Occipital lobe (tissue), 2 donors: ENCODE data around the gene ENO2. TPM values are rescaled to one million over a fixed set of nuclear protein-coding genes. Genes with fewer than 3 reads are reported as not detected.

ENCODE experiments used
- DNase-seq: peaks from one replicate; lab custom pipeline; 2025; lab: John Stamatoyannopoulos, UW
- total RNA-seq: library from RNA; depleted of rRNA; stranded (reverse); fragments of >200 nt; gene quantifications from one replicate; pipeline ENCODE4 v1.2.3, GENCODE V29; 2014

Gene ENO2
- total RNA-seq, 1 donor from 2014 or later = 137 TPM

DNA sequence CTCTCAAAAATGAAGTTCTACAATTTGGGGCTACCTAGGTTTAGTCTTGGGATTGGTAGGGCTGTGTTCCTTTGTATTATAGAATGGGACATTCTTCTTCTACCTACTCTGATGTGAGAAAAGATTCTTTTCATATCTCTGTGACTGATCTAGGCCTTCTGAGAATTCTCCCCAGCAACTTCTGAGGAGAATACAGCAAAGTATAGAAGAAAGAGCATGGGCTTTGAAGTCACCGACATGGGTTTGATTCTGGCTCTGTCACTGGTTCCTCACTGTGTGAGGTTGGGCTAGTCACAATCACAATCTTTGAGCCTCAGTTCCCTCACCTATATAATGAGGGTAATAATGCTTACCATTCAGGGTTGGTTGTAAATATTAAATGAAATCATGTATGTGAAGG lies 18.4 kb downstream of the ENO2 start:
- no peak for DNase-seq

DNA sequence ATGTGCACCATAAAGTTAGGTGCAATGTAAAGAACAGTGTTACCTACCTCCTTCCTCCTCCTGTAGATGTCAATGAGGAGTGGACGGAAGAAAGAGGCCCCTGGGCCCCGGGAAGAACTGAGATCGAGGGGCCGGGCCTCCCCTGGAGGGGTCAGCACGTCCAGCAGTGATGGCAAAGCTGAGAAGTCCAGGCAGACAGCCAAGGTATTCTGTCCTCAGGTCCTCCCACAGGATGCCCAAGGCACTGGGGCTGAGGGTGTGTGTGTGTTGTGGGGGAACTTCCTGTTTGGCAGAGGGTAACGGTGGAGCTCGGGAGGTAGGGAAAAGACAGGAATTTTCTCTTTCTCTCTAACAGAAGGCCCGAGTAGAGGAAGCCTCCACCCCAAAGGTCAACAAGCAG lies 19.7 kb downstream of the ENO2 start:
- DNase-seq = no peak

DNA sequence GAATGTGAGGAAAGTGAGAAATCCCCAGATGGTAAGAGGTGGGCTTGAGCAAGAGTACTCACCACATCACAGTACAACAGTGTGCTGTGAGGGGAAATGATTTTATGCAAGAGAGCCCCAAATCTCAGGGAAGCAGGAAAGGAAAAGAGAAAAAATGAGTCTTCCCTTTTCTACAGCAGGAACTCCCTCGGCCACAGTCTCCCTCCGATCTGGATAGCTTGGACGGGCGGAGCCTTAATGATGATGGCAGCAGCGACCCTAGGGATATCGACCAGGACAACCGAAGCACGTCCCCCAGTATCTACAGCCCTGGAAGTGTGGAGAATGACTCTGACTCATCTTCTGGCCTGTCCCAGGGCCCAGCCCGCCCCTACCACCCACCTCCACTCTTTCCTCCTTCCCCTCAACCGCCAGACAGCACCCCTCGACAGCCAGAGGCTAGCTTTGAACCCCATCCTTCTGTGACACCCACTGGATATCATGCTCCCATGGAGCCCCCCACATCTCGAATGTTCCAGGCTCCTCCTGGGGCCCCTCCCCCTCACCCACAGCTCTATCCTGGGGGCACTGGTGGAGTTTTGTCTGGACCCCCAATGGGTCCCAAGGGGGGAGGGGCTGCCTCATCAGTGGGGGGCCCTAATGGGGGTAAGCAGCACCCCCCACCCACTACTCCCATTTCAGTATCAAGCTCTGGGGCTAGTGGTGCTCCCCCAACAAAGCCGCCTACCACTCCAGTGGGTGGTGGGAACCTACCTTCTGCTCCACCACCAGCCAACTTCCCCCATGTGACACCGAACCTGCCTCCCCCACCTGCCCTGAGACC lies 21.2 kb downstream of the ENO2 start:
- DNase-seq = no peak

DNA sequence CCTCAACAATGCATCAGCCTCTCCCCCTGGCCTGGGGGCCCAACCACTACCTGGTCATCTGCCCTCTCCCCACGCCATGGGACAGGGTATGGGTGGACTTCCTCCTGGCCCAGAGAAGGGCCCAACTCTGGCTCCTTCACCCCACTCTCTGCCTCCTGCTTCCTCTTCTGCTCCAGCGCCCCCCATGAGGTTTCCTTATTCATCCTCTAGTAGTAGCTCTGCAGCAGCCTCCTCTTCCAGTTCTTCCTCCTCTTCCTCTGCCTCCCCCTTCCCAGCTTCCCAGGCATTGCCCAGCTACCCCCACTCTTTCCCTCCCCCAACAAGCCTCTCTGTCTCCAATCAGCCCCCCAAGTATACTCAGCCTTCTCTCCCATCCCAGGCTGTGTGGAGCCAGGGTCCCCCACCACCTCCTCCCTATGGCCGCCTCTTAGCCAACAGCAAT lies 21.8 kb downstream of the ENO2 start:
- DNase-seq = no peak

DNA sequence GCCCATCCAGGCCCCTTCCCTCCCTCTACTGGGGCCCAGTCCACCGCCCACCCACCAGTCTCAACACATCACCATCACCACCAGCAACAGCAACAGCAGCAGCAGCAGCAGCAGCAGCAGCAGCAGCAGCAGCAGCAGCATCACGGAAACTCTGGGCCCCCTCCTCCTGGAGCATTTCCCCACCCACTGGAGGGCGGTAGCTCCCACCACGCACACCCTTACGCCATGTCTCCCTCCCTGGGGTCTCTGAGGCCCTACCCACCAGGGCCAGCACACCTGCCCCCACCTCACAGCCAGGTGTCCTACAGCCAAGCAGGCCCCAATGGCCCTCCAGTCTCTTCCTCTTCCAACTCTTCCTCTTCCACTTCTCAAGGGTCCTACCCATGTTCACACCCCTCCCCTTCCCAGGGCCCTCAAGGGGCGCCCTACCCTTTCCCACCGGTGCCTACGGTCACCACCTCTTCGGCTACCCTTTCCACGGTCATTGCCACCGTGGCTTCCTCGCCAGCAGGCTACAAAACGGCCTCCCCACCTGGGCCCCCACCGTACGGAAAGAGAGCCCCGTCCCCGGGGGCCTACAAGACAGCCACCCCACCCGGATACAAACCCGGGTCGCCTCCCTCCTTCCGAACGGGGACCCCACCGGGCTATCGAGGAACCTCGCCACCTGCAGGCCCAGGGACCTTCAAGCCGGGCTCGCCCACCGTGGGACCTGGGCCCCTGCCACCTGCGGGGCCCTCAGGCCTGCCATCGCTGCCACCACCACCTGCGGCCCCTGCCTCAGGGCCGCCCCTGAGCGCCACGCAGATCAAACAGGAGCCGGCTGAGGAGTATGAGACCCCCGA lies 22.5 kb downstream of the ENO2 start:
- DNase-seq = no peak

DNA sequence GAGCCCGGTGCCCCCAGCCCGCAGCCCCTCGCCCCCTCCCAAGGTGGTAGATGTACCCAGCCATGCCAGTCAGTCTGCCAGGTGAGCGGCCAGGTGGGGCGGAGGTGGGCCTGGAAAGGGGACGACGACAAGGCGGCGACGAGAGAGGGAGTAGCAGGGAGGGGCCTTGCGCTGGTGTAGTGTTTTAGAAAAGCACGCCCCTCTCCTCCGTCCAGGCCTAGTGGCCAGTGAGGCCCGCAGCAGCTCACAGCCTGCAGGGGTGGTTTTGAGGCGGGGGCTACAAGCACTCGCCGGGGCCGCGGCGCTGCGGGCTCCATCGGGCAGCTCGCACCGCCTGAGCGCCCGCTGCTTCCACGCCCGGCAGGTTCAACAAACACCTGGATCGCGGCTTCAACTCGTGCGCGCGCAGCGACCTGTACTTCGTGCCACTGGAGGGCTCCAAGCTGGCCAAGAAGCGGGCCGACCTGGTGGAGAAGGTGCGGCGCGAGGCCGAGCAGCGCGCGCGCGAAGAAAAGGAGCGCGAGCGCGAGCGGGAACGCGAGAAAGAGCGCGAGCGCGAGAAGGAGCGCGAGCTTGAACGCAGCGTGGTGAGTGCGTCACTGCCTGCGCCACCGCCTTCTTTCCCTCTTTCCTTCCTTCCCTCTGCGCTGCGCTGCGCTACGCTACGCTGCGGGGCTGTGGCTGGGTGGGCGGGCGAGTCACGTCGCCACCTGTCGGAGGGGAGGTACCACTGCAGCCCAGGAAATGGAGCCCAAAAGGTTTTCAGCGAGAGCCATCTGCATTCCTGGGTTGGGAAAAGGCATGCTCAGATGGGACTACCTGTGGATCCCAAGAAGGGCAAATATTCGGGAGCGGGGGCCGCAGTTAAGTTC lies 23.3 kb downstream of the ENO2 start:
- DNase-seq = peak; percentile 90

DNA sequence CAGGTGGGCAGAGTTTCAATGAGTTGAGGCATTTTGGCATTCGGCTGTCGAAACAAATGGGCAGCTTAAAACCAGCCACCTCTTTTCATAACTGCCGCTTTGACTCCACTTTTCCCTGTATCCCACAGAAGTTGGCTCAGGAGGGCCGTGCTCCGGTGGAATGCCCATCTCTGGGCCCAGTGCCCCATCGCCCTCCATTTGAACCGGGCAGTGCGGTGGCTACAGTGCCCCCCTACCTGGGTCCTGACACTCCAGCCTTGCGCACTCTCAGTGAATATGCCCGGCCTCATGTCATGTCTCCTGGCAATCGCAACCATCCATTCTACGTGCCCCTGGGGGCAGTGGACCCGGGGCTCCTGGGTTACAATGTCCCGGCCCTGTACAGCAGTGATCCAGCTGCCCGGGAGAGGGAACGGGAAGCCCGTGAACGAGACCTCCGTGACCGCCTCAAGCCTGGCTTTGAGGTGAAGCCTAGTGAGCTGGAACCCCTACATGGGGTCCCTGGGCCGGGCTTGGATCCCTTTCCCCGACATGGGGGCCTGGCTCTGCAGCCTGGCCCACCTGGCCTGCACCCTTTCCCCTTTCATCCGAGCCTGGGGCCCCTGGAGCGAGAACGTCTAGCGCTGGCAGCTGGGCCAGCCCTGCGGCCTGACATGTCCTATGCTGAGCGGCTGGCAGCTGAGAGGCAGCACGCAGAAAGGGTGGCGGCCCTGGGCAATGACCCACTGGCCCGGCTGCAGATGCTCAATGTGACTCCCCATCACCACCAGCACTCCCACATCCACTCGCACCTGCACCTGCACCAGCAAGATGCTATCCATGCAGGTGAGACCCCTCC lies 24.2 kb downstream of the ENO2 start:
- no peak for DNase-seq

DNA sequence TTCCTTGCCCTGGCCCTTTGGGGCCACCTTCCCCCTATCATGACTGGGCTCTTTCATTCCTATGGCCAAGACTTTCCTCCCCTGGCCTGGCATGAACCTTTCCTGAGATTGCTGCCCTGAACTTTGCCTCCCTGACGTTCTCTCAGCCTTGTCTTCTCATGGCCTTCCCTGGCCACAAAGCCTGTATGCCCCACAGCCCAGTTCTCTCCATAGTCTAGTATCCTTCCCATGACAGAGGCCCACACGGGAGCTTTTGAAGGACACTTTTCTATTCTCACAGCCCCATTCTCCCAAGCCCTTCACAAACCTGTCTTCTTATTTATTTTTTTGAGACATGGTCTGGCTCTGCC lies 24.8 kb downstream of the ENO2 start:
- no peak for DNase-seq

DNA sequence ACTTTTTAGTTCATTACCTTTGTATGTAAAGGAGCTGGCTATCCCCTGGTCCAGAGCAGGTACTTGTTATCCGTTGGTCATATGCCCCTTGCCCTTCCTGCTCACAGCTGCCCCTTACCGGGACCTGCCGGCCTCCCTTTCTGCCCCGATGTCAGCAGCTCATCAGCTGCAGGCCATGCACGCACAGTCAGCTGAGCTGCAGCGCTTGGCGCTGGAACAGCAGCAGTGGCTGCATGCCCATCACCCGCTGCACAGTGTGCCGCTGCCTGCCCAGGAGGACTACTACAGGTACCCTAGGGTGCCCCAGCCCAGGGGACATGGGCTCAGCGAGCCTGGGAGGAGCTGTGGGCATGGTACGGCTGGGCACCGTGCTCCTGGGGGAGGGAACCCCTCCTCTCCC lies 26.9 kb downstream of the ENO2 start:
- DNase-seq = no peak

DNA sequence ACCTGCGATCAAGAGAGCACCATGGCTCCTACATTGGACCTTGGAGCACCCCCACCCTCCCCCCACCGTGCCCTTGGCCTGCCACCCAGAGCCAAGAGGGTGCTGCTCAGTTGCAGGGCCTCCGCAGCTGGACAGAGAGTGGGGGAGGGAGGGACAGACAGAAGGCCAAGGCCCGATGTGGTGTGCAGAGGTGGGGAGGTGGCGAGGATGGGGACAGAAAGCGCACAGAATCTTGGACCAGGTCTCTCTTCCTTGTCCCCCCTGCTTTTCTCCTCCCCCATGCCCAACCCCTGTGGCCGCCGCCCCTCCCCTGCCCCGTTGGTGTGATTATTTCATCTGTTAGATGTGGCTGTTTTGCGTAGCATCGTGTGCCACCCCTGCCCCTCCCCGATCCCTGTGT lies 27.4 kb downstream of the ENO2 start:
- DNase-seq = no peak

DNA sequence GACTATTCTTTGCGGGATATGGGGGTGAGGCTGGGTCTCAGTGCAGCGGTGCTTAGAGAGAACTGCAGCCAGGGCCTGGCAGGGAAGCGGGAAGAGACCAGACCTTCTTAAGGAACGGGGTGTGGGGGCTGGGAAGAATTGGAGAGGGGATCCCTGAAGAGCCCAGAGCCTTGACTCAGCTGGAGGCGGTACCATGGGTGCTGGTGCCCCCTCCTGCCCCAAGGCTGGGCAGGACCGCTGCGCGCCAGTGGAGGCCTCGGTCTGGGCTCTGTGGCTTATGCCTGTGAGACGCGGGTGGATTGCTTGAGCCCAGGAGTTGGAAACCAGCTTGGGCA lies 27.9 kb downstream of the ENO2 start:
- DNase-seq = no peak

DNA sequence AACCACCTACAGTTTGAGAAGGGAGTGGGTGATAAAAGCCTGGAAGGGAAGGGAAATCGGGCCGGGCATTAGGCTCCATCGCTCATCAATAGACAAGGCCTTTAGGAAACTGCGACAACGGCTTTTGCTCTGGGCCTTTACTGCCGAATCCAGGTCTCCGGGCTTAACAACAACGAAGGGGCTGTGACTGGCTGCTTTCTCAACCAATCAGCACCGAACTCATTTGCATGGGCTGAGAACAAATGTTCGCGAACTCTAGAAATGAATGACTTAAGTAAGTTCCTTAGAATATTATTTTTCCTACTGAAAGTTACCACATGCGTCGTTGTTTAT lies 29.0 kb downstream of the ENO2 start:
- peak; percentile 83 for DNase-seq

DNA sequence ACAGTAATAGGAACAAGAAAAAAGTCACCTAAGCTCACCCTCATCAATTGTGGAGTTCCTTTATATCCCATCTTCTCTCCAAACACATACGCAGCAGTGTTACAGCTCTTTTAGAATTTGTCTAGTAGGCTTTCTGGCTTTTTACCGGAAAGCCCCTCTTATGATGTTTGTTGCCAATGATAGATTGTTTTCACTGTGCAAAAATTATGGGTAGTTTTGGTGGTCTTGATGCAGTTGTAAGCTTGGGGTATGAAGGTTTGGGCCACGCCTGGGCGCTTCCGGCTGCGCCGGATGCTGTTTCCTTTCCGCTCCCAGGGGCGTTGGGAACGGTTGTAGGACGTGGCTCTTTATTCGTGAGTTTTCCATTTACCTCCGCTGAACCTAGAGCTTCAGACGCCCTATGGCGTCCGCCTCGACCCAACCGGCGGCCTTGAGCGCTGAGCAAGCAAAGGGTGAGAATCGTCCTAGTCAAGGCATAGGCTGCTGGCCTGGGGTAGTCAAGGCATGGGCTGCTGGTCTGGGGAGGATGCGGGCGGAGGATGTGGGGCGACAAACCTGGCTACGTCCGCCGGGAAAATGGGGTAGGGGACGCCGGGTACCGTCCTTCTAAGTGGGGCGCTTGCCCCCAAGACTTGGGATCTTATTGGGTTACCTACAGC lies 29.5 kb downstream of the ENO2 start, which contains the start of the genes C12orf57 and RNU7-1:
TSS of gene C12orf57 (plus strand) at position 301 of the 659 bp plus-strand sequence. CDS start at position 401, 100 bp downstream.
TSS of gene RNU7-1 (plus strand) at position 95 of the 659 bp plus-strand sequence.
- DNase-seq = peak; percentile 61

DNA sequence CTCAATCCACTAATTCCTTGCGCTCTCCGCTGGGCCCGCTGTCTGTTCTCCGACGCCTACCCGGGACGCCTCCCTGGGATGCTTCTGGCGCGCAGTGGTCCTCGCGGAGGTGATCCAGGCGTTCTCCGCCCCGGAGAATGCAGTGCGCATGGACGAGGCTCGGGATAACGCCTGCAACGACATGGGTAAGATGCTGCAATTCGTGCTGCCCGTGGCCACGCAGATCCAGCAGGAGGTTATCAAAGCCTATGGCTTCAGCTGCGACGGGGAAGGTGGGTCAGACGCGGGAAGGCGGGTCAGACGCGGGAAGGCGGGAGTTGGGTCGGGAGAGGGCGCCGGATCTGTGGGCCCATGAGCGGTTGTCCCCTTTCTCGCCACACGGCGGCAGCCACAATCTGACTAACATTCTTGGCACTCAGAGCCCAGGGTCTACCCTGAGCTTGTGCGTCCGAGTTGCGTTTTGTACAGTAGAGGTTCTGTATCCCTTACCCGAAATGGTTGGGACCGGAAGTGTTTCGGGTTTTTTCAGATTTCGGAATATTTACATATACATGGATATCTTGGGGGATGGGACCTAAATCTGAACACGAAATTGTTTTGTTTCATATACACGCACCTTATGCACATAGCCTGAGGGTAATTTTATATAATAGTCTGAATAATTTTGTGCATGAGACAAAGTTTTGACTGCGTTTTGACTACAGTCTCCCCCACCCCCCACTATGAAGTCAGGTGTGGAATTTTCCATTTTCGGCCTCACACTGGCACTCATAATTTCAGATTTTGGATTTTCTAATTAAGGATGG lies 30.2 kb downstream of the ENO2 start:
- peak; percentile 85 for DNase-seq

DNA sequence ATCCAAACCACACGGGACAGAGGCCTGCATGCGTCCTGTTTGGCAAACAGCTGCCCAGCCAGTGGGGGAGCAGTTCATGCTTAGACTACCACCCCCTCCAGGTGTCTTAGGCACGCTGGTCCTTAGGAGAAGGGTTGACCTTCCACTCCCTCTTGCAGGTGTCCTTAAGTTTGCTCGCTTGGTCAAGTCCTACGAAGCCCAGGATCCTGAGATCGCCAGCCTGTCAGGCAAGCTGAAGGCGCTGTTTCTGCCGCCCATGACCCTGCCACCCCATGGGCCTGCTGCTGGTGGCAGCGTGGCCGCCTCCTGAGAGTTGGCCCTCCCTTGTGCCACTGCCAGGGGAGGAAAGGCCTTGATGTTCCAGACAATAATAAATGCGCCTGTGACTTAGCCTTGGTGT lies 31.2 kb downstream of the ENO2 start:
- DNase-seq = no peak

DNA sequence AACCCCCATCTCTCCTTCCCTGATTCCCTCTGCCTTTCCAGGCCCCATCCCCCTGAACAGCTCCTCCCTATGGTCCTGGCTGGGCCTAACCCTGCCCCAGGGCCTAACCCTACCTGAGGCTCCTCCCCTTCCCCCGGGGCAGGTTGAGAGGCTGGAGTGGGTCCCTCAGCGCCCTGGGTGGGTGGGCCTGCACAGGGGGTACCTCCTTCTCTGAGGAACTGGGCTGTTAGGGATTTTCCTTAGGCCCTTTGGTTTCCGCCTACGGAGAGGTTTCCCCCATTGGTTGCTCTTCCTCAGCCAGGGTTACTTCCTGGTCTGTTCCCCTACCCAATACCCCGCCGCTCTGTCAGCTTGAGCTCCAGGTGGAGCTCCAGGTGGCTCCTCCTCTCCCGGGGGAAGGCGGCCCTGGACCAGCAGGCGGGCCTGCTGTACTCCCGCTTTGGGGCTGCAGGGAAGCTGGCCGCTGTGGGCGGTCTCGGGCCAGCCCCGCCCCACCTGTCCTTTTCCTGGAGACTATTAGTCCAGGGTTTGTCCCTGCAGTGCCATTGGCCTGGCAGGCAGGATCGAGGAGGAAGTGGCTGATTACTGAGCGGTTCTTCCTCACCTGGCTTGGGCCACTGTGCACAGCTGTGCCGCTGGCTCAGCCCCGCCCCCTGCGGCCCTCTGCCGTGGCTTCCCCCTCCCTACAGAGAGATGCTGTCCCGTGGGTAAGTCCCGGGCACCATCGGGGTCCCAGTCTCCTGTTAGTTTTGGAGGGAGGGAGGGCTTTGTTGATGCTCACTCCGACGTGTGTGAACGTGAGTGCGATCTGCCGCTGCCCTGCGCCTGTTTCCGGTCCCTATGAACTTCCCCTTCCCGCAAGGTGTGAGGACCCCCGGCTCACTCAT lies 31.9 kb downstream of the ENO2 start:
- no peak for DNase-seq

DNA sequence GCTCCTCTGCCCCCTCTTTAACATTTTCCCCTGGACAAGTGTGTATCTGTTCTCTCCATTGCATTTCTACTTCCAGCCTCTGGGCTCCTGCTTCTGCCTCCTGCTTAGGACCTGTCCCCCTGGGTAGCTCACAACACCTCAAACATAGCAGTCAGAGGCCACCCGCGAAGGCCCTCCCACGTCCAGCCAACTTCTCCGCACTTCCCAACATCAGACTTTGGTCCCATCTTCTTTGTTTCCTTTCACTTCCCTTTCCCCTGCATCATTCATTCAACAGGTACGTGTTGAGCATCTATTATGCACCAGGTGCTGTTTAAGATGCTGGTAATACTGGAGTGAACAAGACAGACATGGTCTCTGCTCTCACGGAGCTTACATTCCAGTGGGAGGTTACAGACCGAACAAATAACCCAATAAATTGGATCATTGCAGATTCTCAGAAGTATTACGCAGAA lies 32.6 kb downstream of the ENO2 start:
- DNase-seq = no peak

DNA sequence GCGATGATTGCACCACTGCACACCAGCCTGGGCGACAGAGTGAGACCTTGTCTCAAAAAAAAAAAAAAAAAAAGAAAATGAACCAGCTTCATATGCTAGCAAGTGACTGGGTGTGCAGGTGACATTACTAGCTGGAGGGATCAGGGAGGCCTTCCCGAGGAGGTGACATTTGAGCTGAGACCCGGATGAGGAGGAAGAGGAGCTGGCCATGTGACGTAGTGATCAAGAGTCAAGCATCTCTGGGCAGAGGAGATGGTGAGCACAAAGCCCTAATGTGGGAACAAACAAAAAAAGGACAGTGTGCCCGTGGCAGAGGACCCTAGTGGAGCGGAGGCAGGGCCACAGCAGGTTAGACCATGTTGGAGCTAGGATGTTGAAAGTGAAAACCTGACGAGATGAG lies 33.2 kb downstream of the ENO2 start:
- no peak for DNase-seq
